HG03103 (cell line): ENCODE results near the gene SCYL2.
"Not testable (repeated sequence)": the region's sequence is repeated elsewhere in the genome, so short reads cannot be mapped to it uniquely, and the experiment has no call there.

ENCODE experiments used
- ATAC-seq: cut with Tn5 transposase; IDR thresholded peaks from one replicate; pipeline ENCODE4 v1.9.1; 2021; ENCODE audit warnings: low read depth; ENCODE audit not compliant: unreplicated experiment

SCYL2 gene, protein sequence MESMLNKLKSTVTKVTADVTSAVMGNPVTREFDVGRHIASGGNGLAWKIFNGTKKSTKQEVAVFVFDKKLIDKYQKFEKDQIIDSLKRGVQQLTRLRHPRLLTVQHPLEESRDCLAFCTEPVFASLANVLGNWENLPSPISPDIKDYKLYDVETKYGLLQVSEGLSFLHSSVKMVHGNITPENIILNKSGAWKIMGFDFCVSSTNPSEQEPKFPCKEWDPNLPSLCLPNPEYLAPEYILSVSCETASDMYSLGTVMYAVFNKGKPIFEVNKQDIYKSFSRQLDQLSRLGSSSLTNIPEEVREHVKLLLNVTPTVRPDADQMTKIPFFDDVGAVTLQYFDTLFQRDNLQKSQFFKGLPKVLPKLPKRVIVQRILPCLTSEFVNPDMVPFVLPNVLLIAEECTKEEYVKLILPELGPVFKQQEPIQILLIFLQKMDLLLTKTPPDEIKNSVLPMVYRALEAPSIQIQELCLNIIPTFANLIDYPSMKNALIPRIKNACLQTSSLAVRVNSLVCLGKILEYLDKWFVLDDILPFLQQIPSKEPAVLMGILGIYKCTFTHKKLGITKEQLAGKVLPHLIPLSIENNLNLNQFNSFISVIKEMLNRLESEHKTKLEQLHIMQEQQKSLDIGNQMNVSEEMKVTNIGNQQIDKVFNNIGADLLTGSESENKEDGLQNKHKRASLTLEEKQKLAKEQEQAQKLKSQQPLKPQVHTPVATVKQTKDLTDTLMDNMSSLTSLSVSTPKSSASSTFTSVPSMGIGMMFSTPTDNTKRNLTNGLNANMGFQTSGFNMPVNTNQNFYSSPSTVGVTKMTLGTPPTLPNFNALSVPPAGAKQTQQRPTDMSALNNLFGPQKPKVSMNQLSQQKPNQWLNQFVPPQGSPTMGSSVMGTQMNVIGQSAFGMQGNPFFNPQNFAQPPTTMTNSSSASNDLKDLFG

DNA sequence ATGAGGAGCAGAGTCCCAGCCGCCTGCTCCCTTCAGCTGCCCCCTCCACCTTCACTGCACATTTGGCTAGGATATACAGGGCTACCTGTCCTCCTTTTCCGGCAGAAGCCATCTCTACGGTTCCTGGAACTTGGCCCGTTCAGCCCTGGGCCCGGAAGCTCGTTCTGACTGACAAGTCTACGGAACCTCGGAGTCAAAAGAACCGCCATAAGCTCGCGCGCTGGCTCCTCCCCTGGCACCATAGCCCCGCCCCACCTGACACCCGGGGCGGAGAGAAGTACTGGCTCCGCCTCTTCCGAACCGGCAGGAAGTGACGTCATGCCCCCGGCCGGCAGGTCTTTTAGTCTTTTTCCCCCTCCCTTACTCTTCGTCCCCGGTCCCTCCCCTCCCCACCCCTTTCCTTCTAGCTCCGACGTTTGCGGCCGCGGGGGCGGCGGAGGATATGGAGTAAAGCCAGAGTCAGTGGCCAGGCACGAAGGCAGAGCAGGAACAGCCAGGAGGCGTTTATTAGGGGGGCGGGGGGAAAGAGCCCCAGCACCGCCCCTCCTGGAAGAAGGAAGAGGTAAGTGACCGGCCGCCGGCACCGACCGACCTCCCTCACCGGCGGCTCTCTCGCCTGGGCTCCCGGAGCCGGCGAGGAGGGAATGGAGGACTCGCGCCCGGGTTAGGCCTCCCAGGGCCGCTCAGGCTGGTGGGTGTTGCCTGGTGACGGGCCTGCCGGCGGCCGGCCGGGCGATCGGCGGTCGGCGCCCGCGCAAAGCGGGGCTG, at the start of gene SCYL2, which contains the start of gene DEPDC4:
SCYL2 (plus strand) TSS at position 343 of the 768 bp plus-strand sequence. CDS start 15,794 bp downstream, outside the sequence.
DEPDC4 (minus strand) TSS at position 245 of the 768 bp plus-strand sequence; CDS start at position 242, 3 bp downstream.
- ATAC-seq, result peak; percentile 81

DNA sequence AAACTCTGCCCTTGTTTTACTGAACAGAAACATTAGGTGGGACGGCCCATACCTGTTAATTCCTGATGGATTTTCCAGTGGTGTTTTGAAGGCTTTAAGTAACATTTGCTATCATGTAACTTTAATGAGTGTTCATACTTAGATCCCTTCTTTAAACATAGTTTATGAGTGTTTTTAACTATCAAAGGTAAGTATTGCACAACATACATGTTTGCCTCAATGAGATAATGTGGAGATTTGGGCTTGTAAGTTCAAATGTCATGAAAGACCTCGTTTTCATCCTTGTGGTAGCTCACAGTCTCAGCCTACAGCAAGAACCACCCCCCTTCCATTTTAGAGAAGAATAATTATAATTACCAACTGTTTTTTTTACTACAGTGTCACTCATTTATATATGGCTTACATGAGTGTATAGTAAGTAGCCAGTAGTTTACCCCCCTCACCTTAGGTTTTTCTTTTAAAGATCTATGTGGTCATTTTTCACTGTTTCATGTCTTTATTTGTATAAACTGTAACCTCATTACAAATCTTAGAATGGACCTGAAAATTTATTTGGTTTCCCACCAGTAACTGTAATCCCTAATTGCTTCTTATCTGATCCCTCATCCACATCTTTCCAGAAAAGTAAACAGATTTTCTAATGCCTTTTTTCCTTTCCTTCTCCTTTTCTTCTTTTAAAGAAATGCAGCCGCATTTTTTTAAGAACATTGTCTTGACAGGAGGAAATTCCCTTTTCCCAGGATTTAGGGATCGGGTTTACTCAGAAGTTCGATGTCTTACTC, 47.5 kb upstream of the SCYL2 start:
- ATAC-seq, result no peak

DNA sequence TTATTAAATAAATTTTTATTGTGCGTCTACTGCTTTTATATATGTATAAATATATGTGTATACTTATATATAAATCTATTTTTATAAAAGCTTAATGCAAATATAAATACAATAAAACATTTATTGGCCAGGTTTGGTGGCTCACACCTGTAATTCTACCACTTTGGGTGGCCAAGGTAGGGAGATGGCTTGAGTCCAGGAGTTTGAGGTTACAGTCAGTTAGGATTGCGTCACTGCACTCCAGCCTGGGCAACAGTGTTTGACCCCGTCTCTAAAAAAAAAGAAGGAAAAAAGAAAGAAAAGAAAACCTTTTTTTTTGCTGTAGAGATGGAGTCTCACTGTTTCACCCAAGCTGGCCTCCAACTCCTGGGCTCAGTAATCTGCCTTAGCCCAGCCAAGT, 45.5 kb upstream of the SCYL2 start:
- no peak for ATAC-seq

DNA sequence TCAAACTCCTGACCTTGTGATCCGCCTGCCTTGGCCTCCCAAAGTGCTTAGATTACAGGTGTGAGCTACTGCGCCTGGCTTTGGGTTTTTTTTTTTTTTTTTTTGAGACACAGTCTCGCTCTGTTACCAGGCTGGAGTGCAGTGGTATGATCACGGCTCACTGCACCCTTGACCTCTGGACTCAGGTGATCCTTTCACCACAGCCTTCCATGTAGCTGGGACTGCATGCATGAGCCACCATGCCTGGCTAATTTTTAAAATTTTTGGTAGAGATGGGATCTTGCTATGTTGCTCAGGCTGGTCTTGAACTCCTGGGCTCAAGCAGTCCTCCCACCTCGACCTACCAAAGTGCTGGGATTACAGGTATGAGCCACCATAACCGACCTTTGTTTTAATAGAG, 44.8 kb upstream of the SCYL2 start:
- not testable (repeated sequence) for ATAC-seq

DNA sequence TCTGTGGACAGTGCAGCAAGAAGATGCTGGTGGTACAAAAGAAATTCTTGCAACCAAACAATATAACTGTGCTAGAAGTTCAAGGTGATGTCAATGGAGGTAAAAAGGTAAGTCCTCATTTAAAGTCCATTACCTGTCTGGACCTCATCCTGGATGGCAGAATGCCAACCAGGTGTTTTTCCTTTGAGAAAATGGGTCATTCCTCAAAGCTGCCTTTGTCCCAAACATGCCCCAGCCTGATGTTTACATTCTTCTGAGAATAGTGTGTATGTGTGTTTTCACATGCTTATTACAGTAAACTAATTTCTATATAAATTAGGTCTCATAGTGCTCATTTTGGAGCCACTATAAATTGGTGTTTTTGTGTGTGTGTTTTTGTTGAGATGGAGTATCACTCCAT, 41.5 kb upstream of the SCYL2 start:
- no peak for ATAC-seq

DNA sequence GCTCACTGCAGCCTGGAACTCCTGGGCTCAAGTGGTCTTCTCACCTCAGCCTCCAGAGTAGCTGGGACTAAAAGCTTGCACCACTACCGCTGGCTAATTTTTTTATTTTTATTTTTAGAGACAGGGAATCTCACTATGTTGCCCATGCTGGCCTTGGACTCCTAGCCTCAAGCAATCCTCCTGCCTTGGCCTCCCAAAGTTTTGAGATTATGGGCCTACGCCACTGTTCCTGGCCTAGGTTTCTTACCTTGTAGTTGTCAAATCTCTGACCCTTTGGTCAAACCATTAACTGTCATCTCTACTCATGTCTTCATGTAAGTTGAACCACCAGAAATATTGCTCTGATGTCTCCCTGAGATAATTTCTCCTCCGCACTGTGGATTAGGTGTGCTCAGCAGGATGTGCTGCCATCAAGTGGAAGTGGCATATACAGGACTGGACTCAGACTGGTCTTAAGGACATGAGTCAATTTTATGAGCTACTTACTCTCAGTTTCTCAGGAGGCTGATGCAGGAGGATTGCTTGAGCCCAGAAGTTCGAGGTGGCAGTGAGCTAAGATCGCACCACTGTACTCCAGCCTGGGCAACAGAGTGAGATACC, 37.8 kb upstream of the SCYL2 start:
- no peak for ATAC-seq

DNA sequence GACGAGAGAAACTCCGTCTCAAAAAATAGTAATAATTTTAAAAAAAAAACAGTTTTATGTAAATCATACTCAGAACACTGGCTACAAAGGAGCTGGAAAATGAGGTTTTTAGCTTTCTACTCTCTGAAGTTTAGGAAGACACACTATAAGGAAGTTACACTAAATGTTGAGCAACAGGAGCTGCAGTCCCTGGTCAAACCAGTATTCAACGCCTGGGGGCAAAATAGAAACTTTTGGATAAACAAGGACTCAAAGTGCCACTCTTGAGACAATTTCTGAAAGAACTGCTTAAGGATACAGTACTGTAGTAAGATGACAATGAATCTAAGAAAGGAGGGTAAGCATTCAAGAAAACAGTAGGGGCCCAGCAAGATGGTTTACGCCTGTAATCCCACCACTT, 37.1 kb upstream of the SCYL2 start:
- no peak for ATAC-seq

DNA sequence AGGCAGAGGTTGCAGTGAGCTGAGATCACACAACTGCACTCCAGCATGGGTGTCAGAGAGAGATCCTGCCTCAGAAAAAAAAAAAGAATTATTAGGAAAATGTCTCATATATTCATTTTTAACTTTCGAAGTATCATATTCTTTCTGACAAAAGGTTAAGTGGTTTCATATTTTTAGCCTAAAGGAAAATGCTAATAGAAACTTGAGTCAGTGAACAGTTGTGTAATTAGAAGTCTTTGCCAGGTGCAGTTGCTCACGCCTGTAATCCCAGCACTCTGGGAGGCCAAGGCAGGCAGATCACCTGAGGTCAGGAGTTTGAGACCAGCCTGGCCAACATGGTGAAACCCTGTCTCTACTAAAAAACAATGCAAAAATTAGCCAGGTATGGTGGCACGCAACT, 35.1 kb upstream of the SCYL2 start:
- ATAC-seq, result not testable (repeated sequence)

DNA sequence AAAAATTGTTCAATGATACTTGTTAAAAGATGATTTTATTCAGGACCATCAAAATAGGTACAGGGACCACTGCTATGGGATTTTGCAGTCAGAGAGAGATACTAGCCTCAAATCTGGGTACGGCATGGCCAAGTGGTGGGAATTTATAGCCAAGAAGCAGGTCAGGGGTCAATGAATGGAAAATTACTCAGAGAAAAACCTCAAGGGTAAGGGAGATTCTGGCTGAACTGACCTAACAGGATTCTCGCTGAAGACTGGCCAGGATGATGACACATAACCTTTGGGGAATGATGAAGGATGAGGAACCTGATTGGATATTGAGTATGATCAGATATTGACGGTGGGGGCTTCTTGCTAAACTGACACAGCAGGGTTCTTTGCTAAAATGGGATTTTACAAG, 32.8 kb upstream of the SCYL2 start:
- no peak for ATAC-seq

DNA sequence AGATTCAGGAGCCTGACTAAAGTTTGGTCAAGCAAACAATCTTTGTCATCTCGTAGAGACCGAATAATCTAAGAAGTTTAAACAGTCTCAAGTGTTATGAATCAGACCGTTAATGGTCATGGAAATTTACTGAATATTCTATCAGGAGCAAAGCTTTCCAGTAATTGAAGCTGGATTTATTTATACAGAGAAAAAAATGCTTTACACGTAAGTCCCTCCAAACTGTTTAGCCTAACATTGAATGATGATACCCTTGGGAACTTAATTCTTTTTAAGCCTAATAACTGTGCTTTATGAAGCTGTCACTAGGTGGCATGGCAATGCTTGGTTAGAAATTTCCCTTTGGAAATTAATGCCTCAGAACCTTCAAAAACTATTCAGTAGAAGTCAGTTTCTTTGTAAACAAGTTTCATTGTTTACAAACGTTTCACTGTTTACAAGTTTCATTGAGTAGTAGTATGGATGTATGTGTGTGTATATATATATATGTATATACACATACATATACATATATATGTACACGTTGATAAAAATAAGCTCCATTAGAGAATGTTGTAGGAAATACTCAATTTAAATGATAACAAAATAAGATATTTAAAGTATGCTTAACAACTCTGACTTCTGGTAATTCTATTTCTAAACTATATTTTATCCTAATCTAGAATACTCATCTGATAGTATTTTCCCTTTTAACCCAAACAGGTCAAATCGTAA, 32.2 kb upstream of the SCYL2 start:
- ATAC-seq, result peak; percentile 69

DNA sequence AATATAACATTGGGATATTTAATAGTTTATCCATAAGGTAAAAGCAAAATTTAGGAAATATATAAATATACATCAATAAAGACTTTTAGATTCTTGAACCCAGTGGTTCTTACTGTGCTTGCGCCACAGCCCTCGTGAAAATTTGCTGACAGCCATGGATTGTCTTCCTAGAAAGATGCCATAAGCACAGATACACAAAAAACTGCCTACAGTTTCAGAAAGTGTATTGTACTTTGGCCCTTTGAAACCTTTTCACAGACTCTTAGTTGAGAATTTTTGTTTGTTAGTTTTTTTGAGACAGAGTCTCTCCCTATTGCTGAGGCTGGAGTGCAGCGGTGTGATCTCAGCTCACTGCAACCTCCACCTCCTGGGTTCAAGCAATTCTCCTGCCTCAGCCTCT, 28.2 kb upstream of the SCYL2 start:
- ATAC-seq, result no peak

DNA sequence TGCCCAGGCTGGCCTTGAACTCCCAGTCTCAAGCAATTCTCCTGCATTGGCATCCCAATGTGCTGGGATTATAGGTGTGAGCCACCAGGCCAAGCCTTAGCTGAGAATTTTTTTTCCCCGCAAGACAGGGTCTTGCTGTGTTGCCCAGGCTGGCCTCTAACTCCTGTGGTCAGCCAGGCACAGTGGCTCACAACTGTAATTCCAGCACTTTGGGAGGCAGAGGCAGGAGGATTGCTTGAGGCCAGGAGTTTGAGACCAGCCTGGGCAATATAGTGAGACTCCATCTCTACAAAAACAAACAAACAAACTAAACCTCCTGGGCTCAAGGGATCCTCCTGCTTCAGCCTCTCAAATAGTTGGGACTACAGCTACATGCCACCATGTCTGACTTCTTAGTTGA, 27.4 kb upstream of the SCYL2 start:
- ATAC-seq, result no peak

DNA sequence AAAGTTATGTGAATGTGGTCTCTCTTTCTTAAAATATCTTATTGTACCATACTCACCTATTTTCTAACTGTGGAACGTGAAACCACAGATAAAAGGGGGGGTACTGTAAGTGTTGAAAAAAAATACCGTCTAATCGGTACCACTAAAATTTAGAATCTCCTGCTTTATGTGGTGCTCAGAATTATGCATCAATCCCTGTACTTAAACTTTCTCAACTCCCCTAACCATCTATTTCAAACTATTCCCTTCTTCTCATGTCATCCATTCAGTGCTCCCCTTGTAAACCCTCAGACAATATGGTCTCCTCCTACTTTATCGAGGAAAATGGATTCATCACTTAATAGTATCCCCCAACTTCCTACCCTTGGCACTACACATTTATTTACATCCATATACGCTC, 23.8 kb upstream of the SCYL2 start:
- ATAC-seq, result no peak

DNA sequence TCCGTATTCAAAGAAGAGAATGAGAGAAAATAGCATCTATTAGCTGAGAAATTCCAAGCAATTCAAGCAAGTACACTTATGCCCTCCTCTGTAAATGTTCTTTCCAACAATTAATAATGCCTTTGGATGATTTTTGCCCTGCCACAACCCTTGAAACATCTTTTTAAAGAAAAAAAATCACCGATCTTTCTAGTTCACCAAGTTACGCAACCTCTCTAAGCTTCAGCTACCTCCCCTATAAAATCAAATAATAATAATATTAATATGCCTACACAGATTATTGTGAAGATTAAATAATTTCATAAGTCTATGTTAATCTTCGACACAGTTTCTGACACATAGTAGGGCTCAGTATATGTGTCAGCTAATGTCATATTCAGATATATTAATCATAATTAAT, 19.2 kb upstream of the SCYL2 start:
- ATAC-seq, result no peak

DNA sequence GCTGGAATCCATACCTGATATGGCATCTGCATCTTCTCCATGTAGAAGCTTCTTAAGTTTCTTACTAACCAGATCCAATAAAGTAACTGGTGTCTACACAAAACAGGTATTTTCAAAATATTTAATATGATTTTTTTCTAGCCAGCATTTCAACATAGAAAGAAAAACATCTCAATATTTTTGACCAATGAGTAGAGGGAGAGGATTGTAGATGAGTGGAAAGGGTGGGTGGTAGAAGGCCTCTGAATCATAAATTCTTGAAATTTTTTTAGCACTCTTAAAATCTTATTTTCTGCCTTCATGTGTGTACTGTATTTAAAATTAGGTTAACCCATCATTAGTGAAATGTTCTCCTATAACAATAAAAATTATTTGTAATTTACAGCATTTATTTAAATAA, 18.1 kb upstream of the SCYL2 start:
- no peak for ATAC-seq

DNA sequence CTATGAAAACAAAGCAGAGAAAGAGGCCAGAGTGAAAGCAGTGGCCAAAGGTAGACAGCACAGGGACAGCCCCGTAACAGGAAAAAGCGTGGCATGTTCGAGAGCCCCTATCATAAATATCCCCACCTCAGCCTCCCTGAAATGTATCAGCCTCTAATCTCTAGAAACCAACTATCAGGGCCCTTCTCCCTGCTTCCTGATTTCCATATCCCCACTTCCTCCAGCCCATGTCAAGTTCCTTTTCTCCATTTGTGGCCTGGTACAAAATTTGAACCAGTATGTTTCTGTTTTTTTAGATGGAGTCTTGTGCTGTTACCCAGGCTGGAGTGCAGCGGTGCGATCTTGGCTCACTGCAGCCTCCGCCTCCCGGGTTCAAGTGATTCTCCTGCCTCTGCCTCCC, 17.0 kb upstream of the SCYL2 start:
- ATAC-seq, result no peak

DNA sequence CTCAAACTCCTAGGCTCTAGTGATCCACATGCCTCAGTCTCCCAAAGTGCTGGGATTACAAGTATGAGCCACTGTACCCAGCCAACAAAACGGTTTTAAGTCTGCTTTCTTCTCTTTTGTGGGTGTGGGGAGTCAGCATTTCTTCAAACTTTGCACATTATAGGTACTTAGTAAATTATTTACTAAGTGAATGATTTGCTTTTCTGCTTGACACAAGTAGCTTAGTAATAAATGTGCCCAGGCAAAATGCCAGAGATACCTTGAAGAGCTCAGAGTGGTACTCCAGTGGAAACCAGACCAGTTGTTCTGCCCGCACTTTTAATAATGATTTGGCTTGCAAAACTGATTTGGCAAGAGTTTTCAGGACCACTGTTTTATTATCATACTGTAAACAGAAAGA, 15.1 kb upstream of the SCYL2 start:
- no peak for ATAC-seq

DNA sequence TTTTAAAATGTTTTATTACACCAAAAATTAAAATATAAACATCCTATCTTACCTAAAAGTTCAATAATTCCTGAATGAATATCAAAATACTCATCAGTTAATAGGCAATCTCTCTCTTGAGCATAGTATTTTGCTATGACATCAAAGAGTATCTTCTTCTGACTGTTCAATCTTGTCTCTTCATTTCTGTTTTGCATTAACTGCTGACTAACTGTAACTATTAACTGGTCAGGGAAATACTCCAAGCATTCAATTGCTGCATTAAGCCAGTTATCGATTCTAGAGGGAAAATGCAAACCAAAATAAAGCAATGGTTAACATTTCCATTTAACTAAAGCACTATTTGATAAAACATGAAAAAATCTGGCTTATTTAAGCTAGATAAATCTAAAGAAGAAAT, 13.5 kb upstream of the SCYL2 start:
- no peak for ATAC-seq

DNA sequence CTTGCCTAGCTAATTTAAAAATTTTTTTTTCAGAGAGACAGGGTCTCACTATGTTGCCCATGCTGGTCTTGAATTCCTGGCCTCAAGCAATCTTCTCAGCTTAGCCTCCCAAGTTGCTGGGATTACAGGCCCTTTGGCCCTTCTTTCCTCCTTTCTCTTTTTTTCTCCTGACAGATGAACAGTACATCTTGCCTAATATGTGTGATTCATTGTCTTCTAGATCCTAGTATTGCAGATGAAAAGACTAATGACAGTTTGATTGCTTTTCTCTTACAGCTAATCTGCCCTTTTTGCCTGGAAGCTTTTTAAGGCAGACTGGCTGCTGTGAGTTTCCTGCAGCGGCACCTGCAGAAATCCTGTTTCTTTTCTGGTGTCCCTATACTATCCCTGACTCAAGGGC, 12.1 kb upstream of the SCYL2 start:
- ATAC-seq, result no peak
